Right forelimb (tissue), 1 donor: ENCODE data around the gene DNAL1.
"Not testable (repeated sequence)": the region's sequence is repeated elsewhere in the genome, so short reads cannot be mapped to it uniquely, and the experiment has no call there.

Source experiments
- DNase-seq: peaks from one replicate; pipeline ENCODE4 v3.0.0-alpha.2; 2018

Gene DNAL1, protein sequence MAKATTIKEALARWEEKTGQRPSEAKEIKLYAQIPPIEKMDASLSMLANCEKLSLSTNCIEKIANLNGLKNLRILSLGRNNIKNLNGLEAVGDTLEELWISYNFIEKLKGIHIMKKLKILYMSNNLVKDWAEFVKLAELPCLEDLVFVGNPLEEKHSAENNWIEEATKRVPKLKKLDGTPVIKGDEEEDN

GRCh38 chr14:73644531-73645247 lies at the start of gene DNAL1:
Gene DNAL1 (plus strand): TSS chr14:73644986. CDS start chr14:73645040, 54 bp downstream.
- DNase-seq, result peak; percentile 95

- DNase-seq, result no peak
Measured at GRCh38 chr14:73599499-73599898, 45.3 kb upstream of the DNAL1 start.

DNA sequence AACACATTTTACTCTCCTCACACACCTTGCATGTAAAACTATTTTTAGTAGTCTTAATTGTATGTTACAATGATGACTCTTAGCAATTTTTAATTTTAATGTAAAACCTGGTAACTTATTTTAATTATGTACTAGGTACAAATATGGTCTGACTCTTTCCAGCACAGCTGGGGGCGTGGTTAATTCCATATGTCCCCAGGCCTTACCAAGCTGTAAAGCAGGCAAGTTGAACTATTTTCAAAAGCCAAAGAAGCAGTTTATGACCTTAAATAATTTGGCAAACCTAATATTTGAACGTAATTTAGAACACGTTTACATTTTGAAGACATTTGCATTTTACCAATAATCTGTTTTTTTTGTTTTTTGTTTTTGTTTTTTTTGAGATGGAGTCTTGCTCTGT lies 41.8 kb upstream of the DNAL1 start:
- DNase-seq, result no peak

DNA sequence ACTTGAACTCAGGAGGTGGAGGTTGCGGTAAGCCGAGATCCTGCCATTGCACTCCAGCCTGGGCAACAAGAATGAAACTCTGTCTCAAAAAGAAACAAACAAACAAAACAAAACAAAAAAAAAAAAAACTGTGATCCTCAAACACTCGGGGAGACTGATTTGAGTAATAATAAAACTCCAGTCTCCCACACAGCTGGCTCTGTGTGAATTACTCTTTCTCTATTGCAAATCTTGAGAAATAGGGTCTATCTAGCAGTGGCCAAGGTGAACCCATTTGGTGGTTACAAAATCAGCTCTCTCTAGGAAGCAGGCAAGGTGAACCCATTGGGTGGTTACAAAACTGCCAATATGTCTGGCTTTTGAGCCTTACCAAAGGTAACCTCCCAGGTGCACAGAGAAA lies 38.5 kb upstream of the DNAL1 start:
- no peak for DNase-seq

DNA sequence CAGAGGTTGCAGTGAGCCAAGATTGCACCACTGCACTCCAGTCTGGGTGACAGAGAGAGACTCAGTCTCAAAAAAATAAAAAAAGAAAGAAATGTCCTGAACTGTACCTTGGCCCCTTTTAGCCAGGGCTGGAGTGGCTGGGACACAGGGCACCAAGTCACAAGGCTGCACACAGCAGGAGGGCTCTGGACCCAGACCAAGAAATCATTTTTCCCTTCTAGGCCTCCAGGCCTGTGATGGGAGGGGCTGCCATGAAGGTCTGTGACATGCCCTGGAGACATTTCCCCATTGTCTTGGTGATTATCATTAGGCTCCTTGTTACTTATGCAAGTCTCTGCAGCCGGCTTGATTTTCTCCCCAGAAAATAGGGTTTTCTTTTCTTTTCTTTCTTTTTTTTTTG lies 37.5 kb upstream of the DNAL1 start:
- DNase-seq, result no peak

GRCh38 chr14:73610687-73611086 lies 34.1 kb upstream of the DNAL1 start:
- DNase-seq, result no peak

DNA sequence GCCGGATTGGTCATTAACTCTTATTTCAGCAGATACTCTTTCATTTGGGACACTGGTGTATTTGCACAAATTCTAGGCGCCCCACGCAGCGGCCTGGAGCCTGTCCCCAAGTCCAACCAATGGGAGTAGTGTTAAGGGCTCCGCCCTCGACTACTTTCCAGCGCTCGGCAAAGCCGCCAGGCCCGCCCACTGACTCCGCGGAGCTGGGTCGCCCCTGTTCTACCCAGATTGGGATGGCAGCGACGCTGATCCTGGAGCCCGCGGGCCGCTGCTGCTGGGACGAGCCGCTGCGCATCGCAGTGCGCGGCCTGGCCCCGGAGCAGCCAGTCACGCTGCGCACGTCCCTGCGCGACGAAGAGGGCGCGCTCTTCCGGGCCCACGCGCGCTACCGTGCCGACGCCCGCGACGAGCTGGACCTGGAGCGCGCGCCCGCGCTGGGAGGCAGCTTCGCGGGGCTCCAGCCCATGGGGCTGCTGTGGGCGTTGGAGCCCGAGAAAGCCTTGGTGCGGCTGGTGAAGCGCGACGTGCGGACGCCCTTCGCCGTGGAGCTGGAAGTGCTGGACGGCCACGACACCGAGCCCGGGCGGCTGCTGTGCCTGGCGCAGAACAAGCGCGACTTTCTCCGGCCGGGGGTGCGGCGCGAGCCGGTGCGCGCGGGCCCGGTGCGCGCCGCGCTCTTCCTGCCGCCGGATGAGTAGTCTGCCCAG lies 32.3 kb upstream of the DNAL1 start, which contains the start of gene ACOT6:
TSS of gene ACOT6 (plus strand) at position 179 of the 707 bp plus-strand sequence. CDS start at position 234, 55 bp downstream.
- peak; percentile 87 for DNase-seq

DNA sequence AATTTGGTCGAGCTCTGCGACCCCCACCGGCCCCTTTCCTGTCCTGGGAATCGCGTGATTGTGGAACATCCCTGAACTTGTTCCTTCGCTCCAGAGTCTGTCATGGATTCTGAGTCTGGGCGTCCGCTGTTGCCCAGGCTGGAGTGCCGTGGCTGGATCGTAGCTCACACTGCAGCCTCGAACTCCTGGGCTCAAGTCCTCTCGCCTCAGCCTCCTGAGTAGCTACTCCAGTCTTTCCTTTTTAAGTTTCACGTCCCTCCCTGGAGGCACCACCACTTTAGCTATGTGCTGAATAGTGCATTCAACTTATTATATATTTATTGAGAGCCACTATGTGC lies 31.8 kb upstream of the DNAL1 start:
- DNase-seq, result no peak

DNA sequence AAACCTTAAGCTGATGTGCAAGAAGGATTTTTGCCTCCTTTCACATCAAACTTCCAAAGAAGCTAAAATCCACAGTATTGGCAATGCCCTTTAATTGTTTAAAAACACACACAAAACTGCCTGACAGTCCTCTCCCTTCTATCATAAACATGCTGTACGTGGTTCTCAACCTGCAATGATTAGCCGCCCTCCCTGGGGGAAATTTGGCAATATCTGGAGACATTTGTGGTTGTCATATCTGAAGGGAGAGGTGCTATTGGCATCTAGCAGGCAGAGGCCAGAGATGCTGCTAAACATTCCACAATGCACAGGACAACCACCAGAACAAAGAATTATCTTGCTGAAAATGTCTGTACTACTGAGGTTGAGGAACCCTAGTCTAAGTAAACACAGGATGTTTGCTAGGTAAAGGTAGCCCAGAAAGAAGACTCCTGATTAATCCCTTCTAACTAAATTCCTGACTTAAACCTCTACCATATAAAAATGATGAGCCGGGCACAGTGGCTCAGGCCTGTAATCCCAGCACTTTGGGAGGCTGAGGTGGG lies 31.3 kb upstream of the DNAL1 start:
- no peak for DNase-seq

GRCh38 chr14:73616831-73617230 lies 28.0 kb upstream of the DNAL1 start:
- no peak for DNase-seq

- DNase-seq, result no peak
Measured at GRCh38 chr14:73619524-73619923, 25.3 kb upstream of the DNAL1 start.

DNA sequence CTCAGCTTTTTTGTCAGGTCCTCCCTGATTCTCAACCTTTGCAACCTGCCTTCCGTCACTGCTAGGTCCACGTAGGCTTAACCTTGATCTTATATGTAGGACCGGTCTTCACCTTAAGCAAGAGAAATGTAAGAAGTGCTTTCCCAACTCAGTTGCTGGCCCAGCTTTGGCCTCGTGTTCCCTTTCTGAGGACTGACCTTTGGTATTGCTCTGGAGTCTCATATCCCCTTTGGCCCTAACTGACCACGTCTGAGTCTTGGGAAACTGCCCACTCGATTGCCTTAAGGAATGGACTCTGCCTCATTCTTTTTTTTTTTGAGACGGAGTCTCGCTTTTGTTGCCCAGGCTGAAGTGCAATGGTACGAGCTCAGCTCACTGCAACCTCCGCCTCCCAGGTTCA lies 24.5 kb upstream of the DNAL1 start:
- no peak for DNase-seq

DNA sequence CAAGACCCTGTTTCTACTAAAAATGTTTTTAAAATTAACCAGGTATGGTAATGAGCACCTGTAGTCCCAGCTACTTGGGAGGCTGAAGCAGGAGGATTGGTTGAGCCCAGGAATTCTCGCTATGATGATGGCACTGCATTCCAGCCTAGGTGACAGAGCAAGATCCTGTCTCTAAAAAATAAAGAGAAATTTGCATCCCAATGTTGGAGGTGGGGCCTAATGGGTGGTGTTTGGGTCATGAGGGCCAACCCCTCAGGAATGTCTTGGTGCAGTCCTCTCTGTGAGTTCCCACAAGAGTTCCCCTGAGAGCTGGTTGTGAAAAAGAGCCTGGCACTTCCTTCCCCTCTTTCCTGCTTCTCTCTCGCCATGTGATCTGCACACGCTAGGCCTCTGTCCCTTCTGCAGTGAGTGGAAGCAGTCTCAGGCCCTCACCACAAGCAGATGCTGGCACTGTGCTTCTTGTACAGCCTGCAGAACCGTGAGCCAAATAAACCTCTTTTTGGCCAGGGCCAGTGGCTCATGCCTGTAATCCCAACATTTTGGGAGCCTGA lies 21.2 kb upstream of the DNAL1 start:
- DNase-seq, result no peak

GRCh38 chr14:73625706-73626105 lies 19.1 kb upstream of the DNAL1 start:
- no peak for DNase-seq

DNA sequence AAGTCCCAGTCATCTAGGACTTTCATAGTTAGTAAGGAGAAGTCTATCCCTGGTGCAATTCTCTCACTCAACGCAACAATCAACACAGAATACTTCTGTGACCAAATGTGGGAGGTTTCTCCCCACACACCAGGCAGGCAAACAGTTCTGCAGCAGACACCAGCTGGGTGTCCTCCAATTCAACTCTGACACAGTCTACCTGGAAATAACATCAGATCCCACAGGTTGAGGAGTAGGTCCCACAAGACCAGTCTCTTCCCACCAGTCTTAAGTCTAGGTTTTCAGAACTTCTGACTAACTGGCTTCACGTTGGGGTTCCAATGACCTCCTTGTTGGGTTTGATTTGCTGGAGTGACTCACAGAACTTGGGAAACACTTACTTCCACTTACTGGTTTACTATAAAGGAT lies 17.6 kb upstream of the DNAL1 start:
- no peak for DNase-seq

- DNase-seq, result no peak
Measured at GRCh38 chr14:73630009-73630780, 14.6 kb upstream of the DNAL1 start.

- DNase-seq, result peak; percentile 80
Measured at GRCh38 chr14:73633116-73634010, 11.4 kb upstream of the DNAL1 start.

- peak; percentile 60 for DNase-seq
Measured at GRCh38 chr14:73634011-73634833, 10.6 kb upstream of the DNAL1 start.

GRCh38 chr14:73636355-73636754 lies 8.4 kb upstream of the DNAL1 start:
- not testable (repeated sequence) for DNase-seq

- DNase-seq, result no peak
Measured at GRCh38 chr14:73637830-73638229, 7.0 kb upstream of the DNAL1 start.
